Measurements from ENCODE around the gene GGCX. TPM values are rescaled to one million over a fixed set of nuclear protein-coding genes. Genes with fewer than 3 reads are reported as not detected.
A peak's percentile ranks its signal among the peaks of the same experiment; 100 is the strongest.

The GGCX gene
- total and polyA plus RNA-seq, 9 of the 15 experiments (the other 6 are each of a cell fraction or from before 2014, with no cell fraction given): 14.4 to 47.1 (median 28.1) TPM

- TF ChIP-seq, protein P1, sequence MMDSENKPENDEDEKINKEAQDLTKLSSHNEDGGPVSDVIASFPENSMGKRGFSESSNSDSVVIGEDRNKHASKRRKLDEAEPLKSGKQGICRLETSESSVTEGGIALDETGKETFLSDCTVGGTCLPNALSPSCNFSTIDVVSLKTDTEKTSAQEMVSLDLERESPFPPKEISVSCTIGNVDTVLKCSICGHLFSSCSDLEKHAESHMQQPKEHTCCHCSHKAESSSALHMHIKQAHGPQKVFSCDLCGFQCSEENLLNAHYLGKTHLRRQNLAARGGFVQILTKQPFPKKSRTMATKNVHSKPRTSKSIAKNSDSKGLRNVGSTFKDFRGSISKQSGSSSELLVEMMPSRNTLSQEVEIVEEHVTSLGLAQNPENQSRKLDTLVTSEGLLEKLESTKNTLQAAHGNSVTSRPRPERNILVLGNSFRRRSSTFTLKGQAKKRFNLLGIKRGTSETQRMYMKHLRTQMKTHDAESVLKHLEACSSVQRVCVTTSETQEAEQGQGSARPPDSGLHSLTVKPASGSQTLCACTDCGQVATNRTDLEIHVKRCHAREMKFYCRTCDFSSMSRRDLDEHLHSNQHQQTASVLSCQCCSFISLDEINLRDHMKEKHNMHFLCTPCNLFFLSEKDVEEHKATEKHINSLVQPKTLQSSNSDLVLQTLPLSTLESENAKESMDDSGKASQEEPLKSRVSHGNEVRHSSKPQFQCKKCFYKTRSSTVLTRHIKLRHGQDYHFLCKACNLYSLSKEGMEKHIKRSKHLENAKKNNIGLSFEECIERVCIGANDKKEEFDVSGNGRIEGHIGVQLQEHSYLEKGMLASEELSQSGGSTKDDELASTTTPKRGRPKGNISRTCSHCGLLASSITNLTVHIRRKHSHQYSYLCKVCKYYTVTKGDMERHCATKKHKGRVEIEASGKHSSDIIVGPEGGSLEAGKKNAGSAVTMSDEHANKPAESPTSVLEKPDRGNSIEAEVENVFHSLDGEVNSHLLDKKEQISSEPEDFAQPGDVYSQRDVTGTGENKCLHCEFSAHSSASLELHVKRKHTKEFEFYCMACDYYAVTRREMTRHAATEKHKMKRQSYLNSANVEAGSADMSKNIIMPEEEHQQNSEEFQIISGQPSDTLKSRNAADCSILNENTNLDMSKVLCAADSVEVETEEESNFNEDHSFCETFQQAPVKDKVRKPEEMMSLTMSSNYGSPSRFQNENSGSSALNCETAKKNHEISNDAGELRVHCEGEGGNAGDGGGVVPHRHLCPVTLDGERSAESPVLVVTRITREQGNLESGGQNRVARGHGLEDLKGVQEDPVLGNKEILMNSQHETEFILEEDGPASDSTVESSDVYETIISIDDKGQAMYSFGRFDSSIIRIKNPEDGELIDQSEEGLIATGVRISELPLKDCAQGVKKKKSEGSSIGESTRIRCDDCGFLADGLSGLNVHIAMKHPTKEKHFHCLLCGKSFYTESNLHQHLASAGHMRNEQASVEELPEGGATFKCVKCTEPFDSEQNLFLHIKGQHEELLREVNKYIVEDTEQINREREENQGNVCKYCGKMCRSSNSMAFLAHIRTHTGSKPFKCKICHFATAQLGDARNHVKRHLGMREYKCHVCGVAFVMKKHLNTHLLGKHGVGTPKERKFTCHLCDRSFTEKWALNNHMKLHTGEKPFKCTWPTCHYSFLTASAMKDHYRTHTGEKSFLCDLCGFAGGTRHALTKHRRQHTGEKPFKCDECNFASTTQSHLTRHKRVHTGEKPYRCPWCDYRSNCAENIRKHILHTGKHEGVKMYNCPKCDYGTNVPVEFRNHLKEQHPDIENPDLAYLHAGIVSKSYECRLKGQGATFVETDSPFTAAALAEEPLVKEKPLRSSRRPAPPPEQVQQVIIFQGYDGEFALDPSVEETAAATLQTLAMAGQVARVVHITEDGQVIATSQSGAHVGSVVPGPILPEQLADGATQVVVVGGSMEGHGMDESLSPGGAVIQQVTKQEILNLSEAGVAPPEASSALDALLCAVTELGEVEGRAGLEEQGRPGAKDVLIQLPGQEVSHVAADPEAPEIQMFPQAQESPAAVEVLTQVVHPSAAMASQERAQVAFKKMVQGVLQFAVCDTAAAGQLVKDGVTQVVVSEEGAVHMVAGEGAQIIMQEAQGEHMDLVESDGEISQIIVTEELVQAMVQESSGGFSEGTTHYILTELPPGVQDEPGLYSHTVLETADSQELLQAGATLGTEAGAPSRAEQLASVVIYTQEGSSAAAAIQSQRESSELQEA (IDR thresholded peaks at IDR 0.05; ENCODE audit: low read depth): no peak
- TF ChIP-seq ZBTB40 (IDR thresholded peaks at IDR 0.05): peak; percentile 32; the same call in 1 of the 2 replicates
- TF ChIP-seq ZBTB40 (CRISPR knock-in tag; IDR thresholded peaks at IDR 0.05): no peak
- no peak for TF ChIP-seq PBX2 (CRISPR knock-in tag; IDR thresholded peaks at IDR 0.05; ENCODE audit: low read depth)
- TF ChIP-seq PBX2 (tag; conservative IDR thresholded peaks at IDR 0.05; ENCODE audit: low read depth): no peak
Measured at GRCh38 chr2:85538507-85539360, 22.6 kb downstream of the GGCX start, which contains the start of gene MAT2A (continued).

Measured in K562 (cell line).